Fibroblast of peridontal ligament (primary cell): ENCODE results near the gene MID1IP1.

Experiments used
- DNase-seq: peaks from one replicate; pipeline ENCODE4 v3.0.0-alpha.2; 2010; ENCODE audit errors: extremely low read depth

The MID1IP1 gene

GRCh38 chrX:38800981-38801845 lies at the start of gene MID1IP1:
TSS of gene MID1IP1 (plus strand) at chrX:38801459. CDS start at chrX:38804947, 3,488 bp downstream.
- DNase-seq, result peak; percentile 89

GRCh38 chrX:38754102-38754790 lies 47.0 kb upstream of the MID1IP1 start:
- peak; percentile 77 for DNase-seq

DNA sequence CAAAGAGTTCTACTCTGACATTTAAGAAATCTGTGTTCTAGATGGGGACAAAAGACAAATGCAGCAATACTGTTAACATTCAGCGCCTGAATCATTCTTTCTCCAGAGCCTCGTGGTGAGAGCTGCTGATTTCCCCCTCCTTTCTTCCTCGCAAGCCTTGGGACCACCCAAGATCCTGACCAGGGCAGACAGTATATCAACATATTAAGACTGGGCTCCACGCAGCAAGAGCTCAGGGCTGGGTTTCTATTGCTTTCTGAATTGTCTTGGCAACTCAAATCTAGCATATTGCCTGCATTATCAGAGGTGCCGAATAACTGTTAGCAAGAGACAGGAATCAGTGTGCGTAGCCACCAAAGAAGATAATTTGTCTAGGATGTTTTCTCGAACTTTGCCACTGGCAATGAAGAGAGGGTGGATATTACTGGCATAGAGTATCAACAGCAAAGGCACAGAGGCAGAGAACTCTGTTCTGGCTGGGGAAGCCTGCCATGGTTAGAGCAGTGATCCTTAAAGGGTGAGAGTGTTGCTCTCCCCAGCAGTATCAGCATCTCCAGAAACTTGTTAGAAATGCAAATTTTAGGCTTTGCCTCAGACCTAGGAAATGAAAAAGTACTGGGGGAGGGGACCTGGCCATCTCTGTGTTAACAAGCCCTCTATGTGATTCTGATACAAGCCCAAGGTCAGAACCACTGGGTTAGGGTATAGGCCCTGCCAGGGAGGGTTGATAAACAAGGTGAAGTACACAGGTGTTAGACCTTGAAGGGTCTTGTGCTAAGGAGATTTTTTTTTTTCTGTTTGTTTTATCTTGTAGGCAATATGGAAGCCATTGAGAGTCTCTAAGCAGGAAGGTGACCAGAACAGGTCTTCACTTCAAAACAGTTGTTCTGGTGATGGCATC lies 46.2 kb upstream of the MID1IP1 start:
- no peak for DNase-seq

DNA sequence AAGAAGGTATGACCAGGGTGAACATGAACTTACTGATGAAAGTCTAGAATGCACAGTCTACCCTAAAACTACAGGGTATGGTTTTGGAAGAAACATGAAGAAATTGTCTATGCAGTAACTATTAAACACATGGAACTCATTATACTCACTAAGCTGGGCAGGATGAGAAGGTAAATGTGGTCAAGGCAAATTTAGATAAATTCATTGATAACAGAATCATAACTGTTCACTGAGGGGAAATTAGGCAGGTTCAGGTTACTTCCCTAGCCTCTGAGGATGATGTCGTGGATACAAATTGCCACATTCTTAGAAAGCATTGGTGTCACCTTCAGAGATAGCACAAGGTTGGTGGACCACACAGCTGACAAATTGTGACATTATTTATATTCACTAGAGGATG lies 40.4 kb upstream of the MID1IP1 start:
- no peak for DNase-seq

GRCh38 chrX:38768079-38768478 lies 33.2 kb upstream of the MID1IP1 start:
- peak; percentile 65 for DNase-seq

GRCh38 chrX:38770152-38770551 lies 31.1 kb upstream of the MID1IP1 start:
- no peak for DNase-seq

- no peak for DNase-seq
Observed at GRCh38 chrX:38774249-38774648, 27.0 kb upstream of the MID1IP1 start.

- peak; percentile 73 for DNase-seq
Observed at GRCh38 chrX:38796946-38797345, 4.3 kb upstream of the MID1IP1 start.

GRCh38 chrX:38798956-38799355 lies 2.3 kb upstream of the MID1IP1 start:
- DNase-seq, result peak; percentile 76

DNA sequence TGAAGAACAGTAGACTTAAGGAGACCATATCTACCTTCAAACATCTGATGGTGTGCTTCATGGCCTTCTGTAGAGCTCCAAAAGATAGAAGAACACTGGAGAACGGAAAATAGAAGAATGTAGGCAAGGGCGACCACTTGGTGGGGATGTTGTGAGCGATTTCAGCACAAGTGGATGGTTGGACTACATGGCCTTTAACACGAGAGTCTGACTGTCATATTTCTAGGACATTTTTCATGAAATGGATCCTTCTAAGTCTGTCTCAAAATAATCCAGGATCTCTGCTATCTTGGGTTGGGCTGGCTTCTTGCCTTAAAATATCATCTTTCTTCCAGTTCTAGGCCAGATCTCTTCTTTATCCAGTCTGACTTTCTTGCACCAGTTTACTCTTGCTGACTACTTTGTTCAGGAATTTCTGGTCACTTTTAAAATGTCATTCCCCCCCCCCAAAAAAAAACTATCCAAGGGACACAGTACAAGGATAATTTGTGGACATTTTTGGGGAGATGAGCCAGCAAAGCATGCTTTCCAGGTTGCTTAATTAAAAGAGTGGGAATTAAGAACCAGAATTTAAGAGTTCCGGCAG lies 1.2 kb upstream of the MID1IP1 start:
- DNase-seq, result no peak

- DNase-seq, result no peak
Observed at GRCh38 chrX:38803243-38803587, 2.0 kb downstream of the MID1IP1 start.

DNA sequence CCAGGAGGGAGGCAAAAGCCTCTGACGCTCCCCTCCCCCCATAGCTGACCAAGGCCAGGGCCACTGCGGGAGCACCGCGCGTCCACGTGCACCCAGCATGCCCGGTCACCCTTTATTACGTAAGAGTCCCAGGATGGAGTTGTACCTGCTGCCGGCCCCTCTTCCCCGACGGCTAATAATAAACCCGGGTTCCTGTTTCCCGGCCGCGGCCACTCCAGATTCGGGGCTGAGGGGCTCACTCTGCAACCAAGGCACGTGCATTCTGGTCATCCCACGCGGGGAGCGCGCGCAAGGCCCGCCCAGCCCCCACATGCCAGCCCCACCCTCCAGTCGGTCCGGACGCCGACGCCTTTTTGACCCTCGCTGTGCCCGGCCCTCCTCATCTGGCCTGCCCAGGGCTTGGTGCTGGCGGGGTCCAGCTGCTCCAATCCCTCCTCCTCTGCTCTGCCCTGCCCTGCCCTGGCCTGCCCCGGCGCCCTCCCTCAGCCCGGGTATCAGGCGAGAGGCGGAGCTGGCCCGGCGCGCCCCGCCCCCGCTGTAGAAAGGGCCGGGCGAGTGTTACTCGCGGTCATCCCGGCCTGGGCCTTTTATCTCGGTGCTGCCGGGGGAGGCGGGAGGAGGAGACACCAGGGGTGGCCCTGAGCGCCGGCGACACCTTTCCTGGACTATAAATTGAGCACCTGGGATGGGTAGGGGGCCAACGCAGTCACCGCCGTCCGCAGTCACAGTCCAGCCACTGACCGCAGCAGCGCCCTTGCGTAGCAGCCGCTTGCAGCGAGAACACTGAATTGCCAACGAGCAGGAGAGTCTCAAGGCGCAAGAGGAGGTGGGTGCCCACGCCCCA lies 2.6 kb downstream of the MID1IP1 start:
- peak; percentile 59 for DNase-seq

DNA sequence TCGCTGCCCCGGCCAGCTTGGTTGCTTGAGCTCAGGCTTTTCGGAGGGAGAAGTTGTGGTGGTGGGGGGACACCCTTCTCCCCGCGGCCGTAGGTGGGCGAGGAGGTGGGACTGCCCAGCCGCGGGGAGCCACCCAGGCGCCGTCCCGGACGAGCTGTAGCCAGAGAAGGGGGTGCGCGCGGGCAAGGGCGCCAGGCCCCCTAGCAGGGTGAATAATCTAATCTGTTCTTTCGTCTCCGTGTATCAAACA lies 3.1 kb downstream of the MID1IP1 start:
- no peak for DNase-seq

GRCh38 chrX:38804682-38805431 lies 3.6 kb downstream of the MID1IP1 start:
- DNase-seq, result peak; percentile 23

- DNase-seq, result peak; percentile 83
Observed at GRCh38 chrX:38805432-38806389, 4.5 kb downstream of the MID1IP1 start.

- no peak for DNase-seq
Observed at GRCh38 chrX:38806875-38807621, 5.8 kb downstream of the MID1IP1 start.

DNA sequence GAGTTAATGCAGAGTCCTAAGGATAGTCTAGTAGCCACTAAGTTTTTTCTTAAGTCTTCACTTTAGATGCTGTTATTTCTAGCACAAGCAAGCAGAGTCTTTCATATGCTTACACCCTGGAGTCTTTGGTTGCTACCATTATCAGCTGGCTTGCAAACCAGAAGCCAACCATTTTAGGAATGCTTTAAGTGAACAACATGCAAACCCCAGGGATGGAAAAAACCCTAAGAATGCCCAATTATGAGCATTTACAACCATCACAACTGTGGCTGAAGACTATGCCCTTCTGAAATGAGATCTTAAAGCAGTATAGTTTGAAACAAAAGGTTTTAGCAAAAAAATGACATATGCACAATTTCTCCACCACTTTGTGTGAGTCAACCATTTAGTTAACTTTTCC lies 6.6 kb downstream of the MID1IP1 start:
- DNase-seq, result peak; percentile 67

- DNase-seq, result no peak
Observed at GRCh38 chrX:38811515-38812243, 10.4 kb downstream of the MID1IP1 start.
